CD4-positive, alpha-beta memory T cell (primary cell): ENCODE data around the gene TUBB4A. TPM values are rescaled to one million over a fixed set of nuclear protein-coding genes. Genes with fewer than 3 reads are reported as not detected.

Source experiments
- CTCF ChIA-PET: fragments of 350-600 bp; sonication (Branson Sonifier 250); formaldehyde crosslinking; loops from one replicate; lab custom pipeline; 2021; ENCODE audit warnings: inconsistent platforms; ENCODE audit not compliant: partially characterized antibody; lab: Charles Lee
- POLR2A ChIA-PET: fragments of 350-600 bp; sonication (Branson Sonifier 250); formaldehyde crosslinking; loops from one replicate; lab custom pipeline; 2021; ENCODE audit not compliant: partially characterized antibody; lab: Charles Lee
- DNase-seq, 5 donors: peaks; one replicate each; pipeline versions ENCODE4 v3.0.0 to v3.0.0-alpha.2; 2020 to 2022; ENCODE audit warnings: mixed read lengths in 1 of 5
- H3K27ac ChIP-seq: one replicate; pipeline ENCODE4 v1.7.0; 2013; ENCODE audit warnings: low read depth, low read length
- H3K27me3 ChIP-seq: 2 replicates; pipeline ENCODE4 v1.7.0; 2013; ENCODE audit warnings: mild to moderate bottlenecking, low read length, moderate library complexity; ENCODE audit not compliant: insufficient read depth
- H3K36me3 ChIP-seq: 2 replicates; pipeline ENCODE4 v1.7.0; 2013; ENCODE audit warnings: mild to moderate bottlenecking, low read length, moderate library complexity; ENCODE audit not compliant: insufficient read depth
- H3K4me1 ChIP-seq: 2 replicates; pipeline ENCODE4 v1.7.0; 2013; ENCODE audit warnings: mild to moderate bottlenecking, low read length, moderate library complexity; ENCODE audit not compliant: insufficient read depth
- H3K4me3 ChIP-seq, 2 donors: one replicate each; pipeline ENCODE4 v1.7.0; 2013; ENCODE audit warnings: low read length in 2 of 2, mild to moderate bottlenecking in 1 of 2
- H3K9me3 ChIP-seq, 2 donors: one replicate each; pipeline ENCODE4 v1.7.0; 2013; ENCODE audit warnings: low read length in 2 of 2, control low read depth in 1 of 2; ENCODE audit not compliant: control insufficient read depth in 1 of 2
- H3K27ac Mint-ChIP-seq, 7 donors: one replicate each; pipeline ENCODE4 v1.8.0; 2020 to 2021; ENCODE audit warnings: mixed read lengths in 7 of 7, mild to moderate bottlenecking in 6 of 7, inconsistent platforms in 3 of 7, moderate library complexity in 3 of 7
- H3K27me3 Mint-ChIP-seq, 2 donors: one replicate each; pipeline ENCODE4 v1.8.0; 2020 to 2021; ENCODE audit warnings: mixed read lengths in 2 of 2
- H3K36me3 Mint-ChIP-seq, 2 donors: one replicate each; pipeline ENCODE4 v1.8.0; 2020 to 2021; ENCODE audit warnings: mixed read lengths in 2 of 2, inconsistent platforms in 1 of 2, mild to moderate bottlenecking in 1 of 2
- H3K4me1 Mint-ChIP-seq, 4 donors: one replicate each; pipeline ENCODE4 v1.8.0; 2020 to 2021; ENCODE audit warnings: mixed read lengths in 4 of 4, mild to moderate bottlenecking in 1 of 4
- H3K4me3 Mint-ChIP-seq, 8 donors: one replicate each; pipeline ENCODE4 v1.8.0; 2020 to 2021; ENCODE audit warnings: mixed read lengths in 8 of 8, mild to moderate bottlenecking in 7 of 8, moderate library complexity in 6 of 8, inconsistent platforms in 3 of 8
- H3K9me3 Mint-ChIP-seq, 8 donors: one replicate each; pipeline ENCODE4 v1.8.0; 2020 to 2021; ENCODE audit warnings: mixed read lengths in 8 of 8, mild to moderate bottlenecking in 5 of 8, inconsistent platforms in 3 of 8, moderate library complexity in 1 of 8
- intact Hi-C: fragments of 100-400 bp; cut with micrococcal nuclease; formaldehyde crosslinking; loops from one replicate; pipeline ENCODE4 v1.15.1; 2023
- polyA plus RNA-seq, 2 donors: library from polyadenylated mRNA; unstranded; fragments of 300-500 nt; fragmentation: Illumina TruSeq; gene quantifications; one replicate each; pipeline ENCODE4 v1.2.3, GENCODE V29; 2021
- total RNA-seq, 2 experiments: library from RNA; stranded (reverse); gene quantifications; one replicate each; pipeline ENCODE4 v1.2.3, GENCODE V29; 2021

Gene TUBB4A
- total and polyA plus RNA-seq, 4 experiments from 2014 or later, result 1.5 to 4.7 (median 2.9) TPM

- peak overlapping the region in 4 of 7 donors; percentile 1 to 79 (median 50) for H3K27ac Mint-ChIP-seq
- Histone ChIP-seq H3K36me3 (no peaks in the 10 kb centered on the region), H3K9me3 (no peaks in the 10 kb centered on the region), H3K27ac (peak overlapping the region; percentile 10), H3K4me3 (peak overlapping the region; percentile 38 to 57), H3K4me1 (peaks cover 36% of the 10 kb centered on the region), H3K27me3 (peaks cover 13% of the 10 kb centered on the region)
- peaks cover 27 to 54% (median 41%) of the 10 kb centered on the region in 4 donors for H3K4me1 Mint-ChIP-seq
- peak overlapping the region; percentile 53 to 92 (median 76) for H3K4me3 Mint-ChIP-seq
- peaks cover 0 to 3% (median 0%) of the 10 kb centered on the region in 8 donors for H3K9me3 Mint-ChIP-seq
- no peak for DNase-seq
- CTCF ChIA-PET, result interaction anchor here (0.5 to 0.7 kb wide), 2 partner anchors 14 to 359 kb away, joined by 3 read pairs; no protein-coding TSS in a partner anchor
- intact Hi-C loops, result loop anchor here (5.0 to 10.0 kb wide), 3 partner anchors 73 to 331 kb away; partner anchors contain the start of genes GPR108 and TRIP10
- no peaks in the 10 kb centered on the region for H3K36me3 Mint-ChIP-seq
- POLR2A ChIA-PET, result interaction anchor here (1.0 to 1.2 kb wide), 5 partner anchors 15 to 138 kb away, joined by 3 to 7 read pairs (median 3); no protein-coding TSS in a partner anchor
- H3K27me3 Mint-ChIP-seq, result peaks cover 18 to 24% of the 10 kb centered on the region in 2 donors
These were observed 29.2 kb upstream of the TUBB4A start for GRCh38 chr19:6531163-6531955.

GRCh38 chr19:6530386-6531162 is 28.5 kb upstream of the TUBB4A start, which contains the start of gene TNFSF9:
TSS of gene TNFSF9 (plus strand) at chr19:6531026. CDS start at chr19:6531037, 11 bp downstream.
- Histone ChIP-seq H3K4me3 (peak within 1 kb of the TSS; percentile 38 to 57), H3K27ac (peak within 1 kb of the TSS; percentile 10), H3K4me1 (peaks cover 28% of the 10 kb centered on the region), H3K9me3 (no peaks in the 10 kb centered on the region), H3K36me3 (no peaks in the 10 kb centered on the region), H3K27me3 (peaks cover 13% of the 10 kb centered on the region)
- Mint-ChIP-seq H3K27ac (peak within 1 kb of the TSS; percentile 48 to 92 (median 81)), H3K9me3 (peaks cover 0 to 3% (median 0%) of the 10 kb centered on the region in 8 donors), H3K4me1 (peaks cover 21 to 46% (median 34%) of the 10 kb centered on the region in 4 donors), H3K27me3 (peaks cover 18 to 20% of the 10 kb centered on the region in 2 donors), H3K36me3 (no peaks in the 10 kb centered on the region), H3K4me3 (peak within 1 kb of the TSS; percentile 82 to 98 (median 86))
- DNase-seq, result peak; percentile 61 to 82 (median 71)
- intact Hi-C loops, result loop anchor here (5.0 to 10.0 kb wide), 3 partner anchors 74 to 332 kb away; partner anchors contain the start of genes GPR108 and TRIP10
- CTCF ChIA-PET, result interaction anchor here (0.7 kb wide), 1 partner anchor 14 kb away, joined by 3 read pairs; no protein-coding TSS in a partner anchor
- POLR2A ChIA-PET, result interaction anchor here (1.0 to 1.2 kb wide), 5 partner anchors 14 to 139 kb away, joined by 3 to 7 read pairs (median 3); no protein-coding TSS in a partner anchor

DNA sequence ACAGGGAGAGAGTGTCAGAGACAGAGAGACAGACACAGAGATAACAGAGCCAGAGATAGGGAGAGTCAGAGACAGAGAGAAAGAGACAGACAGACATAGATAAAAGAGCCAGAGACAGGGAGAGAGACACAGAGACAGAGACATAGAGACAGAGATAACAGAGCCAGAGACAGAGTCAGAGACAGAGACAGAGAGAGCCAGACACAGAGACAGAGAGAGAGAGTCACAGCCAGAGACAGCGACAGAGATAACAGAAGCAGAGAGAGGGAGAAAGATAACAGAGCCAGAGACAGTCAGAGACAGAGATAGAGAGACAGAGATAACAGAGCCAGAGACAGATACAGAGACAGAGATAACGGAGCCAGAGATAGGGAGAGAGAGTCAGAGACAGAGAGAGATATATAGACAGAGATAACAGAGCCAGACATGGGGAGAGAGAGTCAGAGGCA is 27.9 kb upstream of the TUBB4A start:
- no peaks in the 10 kb centered on the region for H3K9me3 ChIP-seq
- Mint-ChIP-seq H3K4me3 (peak overlapping the region; percentile 77 to 98 (median 86)), H3K27ac (peak overlapping the region in 2 of 7 donors; percentile 66 to 73), H3K36me3 (no peaks in the 10 kb centered on the region), H3K27me3 (peaks cover 18 to 20% of the 10 kb centered on the region in 2 donors), H3K4me1 (peaks cover 21 to 45% (median 32%) of the 10 kb centered on the region in 4 donors), H3K9me3 (peaks cover 0 to 3% (median 0%) of the 10 kb centered on the region in 8 donors)
- H3K4me1 ChIP-seq, result peaks cover 27% of the 10 kb centered on the region
- H3K27ac ChIP-seq, result no peak overlapping the region
- CTCF ChIA-PET, result no interaction called here
- no peak for DNase-seq
- peaks cover 13% of the 10 kb centered on the region for H3K27me3 ChIP-seq
- H3K36me3 ChIP-seq, result no peaks in the 10 kb centered on the region
- intact Hi-C loops, result loop anchor here (5.0 to 10.0 kb wide), 3 partner anchors 75 to 332 kb away; partner anchors contain the start of genes GPR108 and TRIP10
- H3K4me3 ChIP-seq, result no peak overlapping the region
- POLR2A ChIA-PET, result interaction anchor here (1.0 kb wide), 1 partner anchor 139 kb away, joined by 3 read pairs; no protein-coding TSS in a partner anchor

DNA sequence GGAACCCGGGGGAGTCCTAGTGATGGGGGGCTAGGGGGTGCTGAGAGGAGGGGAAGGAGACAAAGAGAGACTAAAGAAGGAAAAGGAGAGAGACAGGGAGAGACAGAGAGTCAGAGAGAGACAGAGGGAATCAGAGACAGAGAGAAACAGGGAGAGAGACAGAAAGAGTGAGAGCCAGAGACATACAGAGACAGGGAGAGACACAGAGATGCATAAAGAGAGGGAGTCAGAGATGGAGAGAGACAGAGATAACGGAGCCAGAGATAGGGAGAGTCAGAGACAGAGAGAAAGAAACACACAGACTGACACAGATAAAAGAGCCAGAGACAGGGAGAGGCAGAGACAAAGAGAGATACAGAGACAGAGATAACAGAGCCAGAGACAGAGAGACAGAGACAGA is 27.2 kb upstream of the TUBB4A start:
- no peaks in the 10 kb centered on the region for H3K36me3 Mint-ChIP-seq
- peaks cover 27% of the 10 kb centered on the region for H3K4me1 ChIP-seq
- H3K9me3 Mint-ChIP-seq, result peaks cover 0 to 3% (median 0%) of the 10 kb centered on the region in 8 donors
- DNase-seq, result no peak
- no peaks in the 10 kb centered on the region for H3K9me3 ChIP-seq
- no peaks in the 10 kb centered on the region for H3K36me3 ChIP-seq
- H3K27ac ChIP-seq, result no peak overlapping the region
- peak overlapping the region in 5 of 8 donors; percentile 25 to 60 (median 42) for H3K4me3 Mint-ChIP-seq
- POLR2A ChIA-PET, result no interaction called here
- H3K27ac Mint-ChIP-seq, result peak overlapping the region in 4 of 7 donors; percentile 2 to 85 (median 52)
- H3K27me3 ChIP-seq, result peaks cover 13% of the 10 kb centered on the region
- H3K4me3 ChIP-seq, result no peak overlapping the region
- H3K27me3 Mint-ChIP-seq, result peaks cover 16 to 18% of the 10 kb centered on the region in 2 donors
- CTCF ChIA-PET, result no interaction called here
- peaks cover 21 to 42% (median 32%) of the 10 kb centered on the region in 4 donors for H3K4me1 Mint-ChIP-seq
- intact Hi-C loops, result no loop called here

GRCh38 chr19:6528544-6529121 is 26.5 kb upstream of the TUBB4A start:
- Mint-ChIP-seq H3K9me3 (peaks cover 0 to 3% (median 0%) of the 10 kb centered on the region in 8 donors), H3K36me3 (no peaks in the 10 kb centered on the region), H3K4me3 (no peak overlapping the region), H3K27ac (peak overlapping the region in 1 of 7 donors; percentile 3), H3K4me1 (peaks cover 21 to 36% (median 32%) of the 10 kb centered on the region in 4 donors), H3K27me3 (peaks cover 13% of the 10 kb centered on the region in 2 donors)
- intact Hi-C loops, result no loop called here
- ChIA-PET CTCF (no interaction called here), POLR2A (no interaction called here)
- DNase-seq, result no peak
- no peak overlapping the region for H3K27ac ChIP-seq
- no peaks in the 10 kb centered on the region for H3K9me3 ChIP-seq
- peaks cover 13% of the 10 kb centered on the region for H3K27me3 ChIP-seq
- no peaks in the 10 kb centered on the region for H3K36me3 ChIP-seq
- H3K4me3 ChIP-seq, result no peak overlapping the region
- H3K4me1 ChIP-seq, result peaks cover 27% of the 10 kb centered on the region

DNA sequence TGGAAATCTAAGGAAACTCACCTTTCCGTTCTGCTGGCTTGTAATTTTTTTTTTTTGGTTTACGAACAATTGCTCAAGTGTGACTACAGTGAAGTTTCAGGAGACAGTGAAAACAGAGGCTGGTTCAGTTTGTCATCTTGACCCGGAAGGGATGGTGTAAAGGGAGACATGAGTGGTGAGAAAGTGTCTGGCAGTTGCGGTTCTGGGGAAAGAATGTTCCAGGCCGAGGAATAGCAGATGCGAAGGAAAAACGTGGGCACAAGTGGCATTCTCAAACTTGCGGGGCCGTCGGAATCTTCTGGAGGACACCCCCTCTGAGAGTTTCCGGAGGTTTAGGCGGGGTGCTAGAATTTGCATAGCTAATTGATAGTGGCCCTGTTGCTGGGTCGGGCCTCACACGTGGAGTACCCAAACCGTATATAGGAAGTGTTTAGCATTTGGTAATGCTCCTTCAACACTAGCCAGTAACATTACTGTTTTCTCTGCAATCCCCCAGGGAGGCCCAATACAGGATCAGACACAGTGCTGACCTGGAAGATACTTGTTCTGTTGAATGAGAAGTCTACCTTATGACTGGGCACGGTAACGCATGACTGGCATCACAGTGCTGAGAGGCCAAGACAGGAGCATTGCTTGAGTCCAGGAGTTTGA is 25.9 kb upstream of the TUBB4A start:
- peaks cover 27% of the 10 kb centered on the region for H3K4me1 ChIP-seq
- H3K9me3 ChIP-seq, result no peaks in the 10 kb centered on the region
- H3K9me3 Mint-ChIP-seq, result peaks cover 0 to 3% (median 0%) of the 10 kb centered on the region in 8 donors
- no peak for DNase-seq
- ChIA-PET CTCF (no interaction called here), POLR2A (no interaction called here)
- H3K4me3 ChIP-seq, result no peak overlapping the region
- H3K27me3 Mint-ChIP-seq, result peaks cover 13% of the 10 kb centered on the region in 2 donors
- H3K27ac Mint-ChIP-seq, result peak overlapping the region in 6 of 7 donors; percentile 3 to 48 (median 25)
- H3K27me3 ChIP-seq, result peaks cover 12% of the 10 kb centered on the region
- no peak overlapping the region for H3K27ac ChIP-seq
- H3K4me1 Mint-ChIP-seq, result peaks cover 21 to 36% (median 31%) of the 10 kb centered on the region in 4 donors
- H3K36me3 ChIP-seq, result no peaks in the 10 kb centered on the region
- H3K36me3 Mint-ChIP-seq, result no peaks in the 10 kb centered on the region
- intact Hi-C loops, result no loop called here
- H3K4me3 Mint-ChIP-seq, result peak overlapping the region in 1 of 8 donors; percentile 11
